HG03460 (cell line): ENCODE measurements around the gene ARID3A.

Experiments
- ATAC-seq: cut with Tn5 transposase; IDR thresholded peaks from one replicate; pipeline ENCODE4 v1.9.1; 2021; ENCODE audit not compliant: unreplicated experiment

ARID3A gene

DNA sequence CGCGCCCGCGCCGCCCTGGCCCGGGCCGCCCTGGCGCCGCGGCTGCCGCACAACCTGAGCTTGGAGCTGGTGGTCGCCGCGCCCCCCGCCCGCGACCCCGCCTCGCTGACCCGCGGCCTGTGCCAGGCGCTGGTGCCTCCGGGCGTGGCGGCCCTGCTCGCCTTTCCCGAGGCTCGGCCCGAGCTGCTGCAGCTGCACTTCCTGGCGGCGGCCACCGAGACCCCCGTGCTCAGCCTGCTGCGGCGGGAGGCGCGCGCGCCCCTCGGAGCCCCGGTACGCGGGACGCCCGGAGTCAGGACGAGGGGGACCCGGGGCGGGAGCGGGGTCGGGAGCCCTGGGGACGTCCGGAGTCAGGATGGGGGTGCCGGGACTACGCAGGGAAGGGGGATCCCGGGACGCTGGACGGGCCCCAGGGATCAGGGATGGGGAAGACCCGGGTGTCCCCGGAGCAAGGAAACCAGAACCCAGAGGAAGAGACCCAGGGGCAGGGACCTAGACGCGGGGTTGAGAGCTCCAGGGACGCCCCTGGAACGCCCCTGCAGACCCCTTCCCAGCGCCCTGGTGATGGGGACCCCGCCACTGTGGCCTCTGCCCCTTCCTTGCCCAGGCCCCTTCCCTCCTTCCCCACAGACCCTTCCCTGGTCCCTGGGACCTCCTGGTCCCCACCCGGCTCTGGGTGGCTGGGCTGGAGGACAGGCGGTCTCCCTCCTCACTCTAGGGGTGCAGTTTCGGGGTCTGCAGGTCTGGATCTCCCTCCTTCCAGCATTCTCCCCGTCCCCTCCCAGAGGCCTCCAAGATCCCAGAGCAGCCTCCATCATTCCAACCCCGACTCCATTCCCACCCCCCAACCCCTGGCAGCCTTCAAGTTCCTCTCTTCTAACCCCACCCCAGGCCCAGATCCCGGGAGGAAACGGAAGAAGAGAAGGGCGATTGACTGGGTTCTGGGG is 75.0 kb downstream of the ARID3A start:
- no peak for ATAC-seq

DNA sequence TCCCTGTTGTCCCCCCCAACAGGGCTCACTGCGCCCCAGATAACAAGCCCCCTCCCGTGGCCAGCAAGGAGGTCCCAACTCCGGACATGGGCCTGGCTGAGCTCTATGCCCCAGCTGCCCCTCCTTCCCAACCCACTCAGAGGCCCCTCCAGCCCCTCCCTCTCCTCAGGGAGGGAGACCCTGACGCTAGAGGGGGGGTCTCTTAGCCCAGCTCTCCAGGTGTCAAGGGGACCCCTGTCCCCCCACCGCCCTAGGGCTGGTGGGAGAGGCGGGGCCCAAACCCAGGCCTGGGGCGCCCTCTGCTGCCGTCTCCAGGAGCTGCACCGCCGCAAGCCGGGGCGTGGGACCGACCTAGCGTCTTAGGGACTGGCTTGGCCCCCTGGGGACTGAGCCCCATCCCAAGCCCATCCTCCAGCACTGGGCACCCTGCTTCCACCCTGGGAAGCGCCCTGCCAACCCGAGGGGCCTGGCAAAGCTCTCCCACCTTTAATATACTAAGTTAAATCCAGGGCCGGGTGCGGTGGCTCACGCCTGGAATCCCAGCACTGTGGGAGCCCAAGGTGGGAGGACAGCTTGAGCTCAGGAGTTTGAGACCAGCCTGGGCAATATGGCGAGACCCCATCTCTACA is 75.8 kb downstream of the ARID3A start:
- no peak for ATAC-seq

DNA sequence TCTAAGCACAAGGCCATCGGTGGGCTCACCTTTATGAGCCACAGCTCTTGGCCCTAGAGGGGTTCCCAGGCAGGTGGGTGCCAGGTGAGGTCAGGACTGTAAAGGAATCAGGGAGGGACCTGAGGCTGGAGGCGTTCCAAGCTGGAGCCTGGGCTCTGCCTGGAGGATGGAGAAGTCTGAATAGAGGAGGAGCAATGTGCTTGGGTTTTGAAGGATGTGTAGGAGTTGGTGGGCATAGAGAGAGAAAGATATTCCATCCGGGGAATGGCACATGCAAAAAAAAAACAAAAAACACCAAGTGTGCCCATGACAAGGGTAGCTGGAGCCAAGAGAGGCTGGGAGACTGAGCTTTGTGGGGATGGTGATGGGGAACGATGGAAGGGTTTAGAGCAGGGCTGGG is 76.8 kb downstream of the ARID3A start:
- ATAC-seq, result no peak

DNA sequence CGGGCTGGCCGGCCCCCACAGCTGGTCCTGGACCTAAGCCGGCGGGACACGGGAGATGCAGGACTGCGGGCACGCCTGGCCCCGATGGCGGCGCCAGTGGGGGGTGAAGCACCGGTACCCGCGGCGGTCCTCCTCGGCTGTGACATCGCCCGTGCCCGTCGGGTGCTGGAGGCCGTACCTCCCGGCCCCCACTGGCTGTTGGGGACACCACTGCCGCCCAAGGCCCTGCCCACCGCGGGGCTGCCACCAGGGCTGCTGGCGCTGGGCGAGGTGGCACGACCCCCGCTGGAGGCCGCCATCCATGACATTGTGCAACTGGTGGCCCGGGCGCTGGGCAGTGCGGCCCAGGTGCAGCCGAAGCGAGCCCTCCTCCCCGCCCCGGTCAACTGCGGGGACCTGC is 77.4 kb downstream of the ARID3A start:
- no peak for ATAC-seq

DNA sequence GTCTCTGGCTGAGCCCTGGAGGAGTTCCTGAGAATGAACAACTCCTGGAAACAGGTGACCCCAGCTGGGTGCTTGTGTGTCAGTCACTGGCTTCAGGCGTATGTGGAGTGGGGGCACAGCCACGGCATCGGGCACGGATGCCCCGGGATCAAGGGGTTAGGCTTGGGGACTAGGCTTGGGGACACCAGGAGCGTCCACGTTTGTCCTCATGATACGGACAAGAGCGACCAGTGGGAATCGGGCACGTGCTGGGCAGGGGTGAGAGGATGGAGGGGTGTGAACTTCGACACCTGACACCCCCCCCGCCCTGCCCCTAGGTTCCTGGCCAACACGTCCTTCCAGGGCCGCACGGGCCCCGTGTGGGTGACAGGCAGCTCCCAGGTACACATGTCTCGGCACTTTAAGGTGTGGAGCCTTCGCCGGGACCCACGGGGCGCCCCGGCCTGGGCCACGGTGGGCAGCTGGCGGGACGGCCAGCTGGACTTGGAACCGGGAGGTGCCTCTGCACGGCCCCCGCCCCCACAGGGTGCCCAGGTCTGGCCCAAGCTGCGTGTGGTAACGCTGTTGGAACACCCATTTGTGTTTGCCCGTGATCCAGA is 78.5 kb downstream of the ARID3A start:
- ATAC-seq, result no peak

DNA sequence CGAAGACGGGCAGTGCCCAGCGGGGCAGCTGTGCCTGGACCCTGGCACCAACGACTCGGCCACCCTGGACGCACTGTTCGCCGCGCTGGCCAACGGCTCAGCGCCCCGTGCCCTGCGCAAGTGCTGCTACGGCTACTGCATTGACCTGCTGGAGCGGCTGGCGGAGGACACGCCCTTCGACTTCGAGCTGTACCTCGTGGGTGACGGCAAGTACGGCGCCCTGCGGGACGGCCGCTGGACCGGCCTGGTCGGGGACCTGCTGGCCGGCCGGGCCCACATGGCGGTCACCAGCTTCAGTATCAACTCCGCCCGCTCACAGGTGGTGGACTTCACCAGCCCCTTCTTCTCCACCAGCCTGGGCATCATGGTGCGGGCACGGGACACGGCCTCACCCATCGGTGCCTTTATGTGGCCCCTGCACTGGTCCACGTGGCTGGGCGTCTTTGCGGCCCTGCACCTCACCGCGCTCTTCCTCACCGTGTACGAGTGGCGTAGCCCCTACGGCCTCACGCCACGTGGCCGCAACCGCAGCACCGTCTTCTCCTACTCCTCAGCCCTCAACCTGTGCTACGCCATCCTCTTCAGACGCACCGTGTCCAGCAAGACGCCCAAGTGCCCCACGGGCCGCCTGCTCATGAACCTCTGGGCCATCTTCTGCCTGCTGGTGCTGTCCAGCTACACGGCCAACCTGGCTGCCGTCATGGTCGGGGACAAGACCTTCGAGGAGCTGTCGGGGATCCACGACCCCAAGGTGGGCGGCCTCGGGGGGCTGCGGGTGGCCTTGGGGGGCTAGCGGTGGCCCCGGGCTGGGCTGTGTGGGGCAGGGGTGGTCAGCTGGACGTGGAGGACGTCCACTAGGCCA is 79.2 kb downstream of the ARID3A start:
- no peak for ATAC-seq

DNA sequence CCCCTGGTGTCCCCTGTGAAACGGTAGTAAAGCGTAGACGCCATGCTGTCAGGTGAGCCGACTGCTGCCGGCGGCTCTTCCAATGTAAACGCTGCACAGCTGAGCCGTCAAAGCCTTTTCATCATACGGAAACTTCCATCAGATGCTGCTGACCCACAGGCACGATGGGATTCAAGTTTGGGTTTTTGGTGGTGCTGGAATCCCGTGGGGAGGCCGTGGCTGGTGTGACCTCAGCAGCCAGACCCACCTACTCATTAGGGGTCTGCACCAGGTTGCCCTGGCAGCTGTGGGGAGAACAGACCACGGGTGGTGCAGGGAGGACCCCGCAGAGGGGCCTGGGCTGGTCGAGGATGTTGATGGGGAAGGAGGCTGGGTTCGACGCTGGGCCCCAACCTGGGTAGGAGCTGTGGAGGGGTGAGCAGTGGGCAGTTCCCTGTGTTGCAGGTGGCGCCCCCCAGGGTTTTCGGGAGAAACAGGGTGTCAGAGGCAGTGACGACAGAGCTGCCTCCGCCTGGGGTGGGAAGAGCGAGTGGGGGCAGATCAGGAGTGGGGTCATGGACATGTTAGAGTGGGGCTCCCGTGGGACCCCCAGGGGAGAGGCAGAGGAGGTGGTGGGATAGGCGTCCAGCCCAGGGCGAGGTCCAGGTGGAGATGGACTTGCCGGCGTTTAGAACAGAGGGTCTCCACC is 81.0 kb downstream of the ARID3A start:
- no peak for ATAC-seq

DNA sequence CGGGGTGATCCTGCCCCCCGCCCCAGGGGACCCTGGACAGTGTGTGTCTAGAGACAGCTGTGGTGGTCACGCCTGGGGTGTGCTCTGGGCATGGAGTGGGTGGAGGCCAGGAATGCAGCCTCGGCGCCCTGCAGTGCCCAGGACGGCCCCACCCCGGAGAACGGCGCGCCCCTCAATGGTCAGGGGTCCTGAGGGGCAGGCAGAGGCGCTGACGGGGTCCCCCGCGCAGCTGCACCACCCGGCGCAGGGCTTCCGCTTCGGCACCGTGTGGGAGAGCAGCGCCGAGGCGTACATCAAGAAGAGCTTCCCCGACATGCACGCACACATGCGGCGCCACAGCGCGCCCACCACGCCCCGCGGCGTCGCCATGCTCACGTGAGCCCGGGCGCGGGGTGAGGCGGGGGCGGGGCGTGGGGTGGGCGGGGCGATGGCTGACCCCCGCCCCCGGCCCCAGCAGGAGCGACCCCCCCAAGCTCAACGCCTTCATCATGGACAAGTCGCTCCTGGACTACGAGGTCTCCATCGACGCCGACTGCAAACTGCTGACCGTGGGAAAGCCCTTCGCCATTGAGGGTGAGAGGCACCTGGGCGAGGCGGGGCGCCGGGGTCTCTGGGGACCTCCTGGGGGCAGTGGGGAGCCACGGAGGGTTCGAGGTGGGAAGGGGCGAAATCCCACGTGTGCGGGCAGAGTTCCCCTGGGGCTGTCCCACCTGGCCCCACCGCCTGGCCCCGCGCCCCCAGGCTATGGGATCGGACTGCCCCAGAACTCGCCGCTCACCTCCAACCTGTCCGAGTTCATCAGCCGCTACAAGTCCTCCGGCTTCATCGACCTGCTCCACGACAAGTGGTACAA is 81.8 kb downstream of the ARID3A start:
- ATAC-seq, result no peak

DNA sequence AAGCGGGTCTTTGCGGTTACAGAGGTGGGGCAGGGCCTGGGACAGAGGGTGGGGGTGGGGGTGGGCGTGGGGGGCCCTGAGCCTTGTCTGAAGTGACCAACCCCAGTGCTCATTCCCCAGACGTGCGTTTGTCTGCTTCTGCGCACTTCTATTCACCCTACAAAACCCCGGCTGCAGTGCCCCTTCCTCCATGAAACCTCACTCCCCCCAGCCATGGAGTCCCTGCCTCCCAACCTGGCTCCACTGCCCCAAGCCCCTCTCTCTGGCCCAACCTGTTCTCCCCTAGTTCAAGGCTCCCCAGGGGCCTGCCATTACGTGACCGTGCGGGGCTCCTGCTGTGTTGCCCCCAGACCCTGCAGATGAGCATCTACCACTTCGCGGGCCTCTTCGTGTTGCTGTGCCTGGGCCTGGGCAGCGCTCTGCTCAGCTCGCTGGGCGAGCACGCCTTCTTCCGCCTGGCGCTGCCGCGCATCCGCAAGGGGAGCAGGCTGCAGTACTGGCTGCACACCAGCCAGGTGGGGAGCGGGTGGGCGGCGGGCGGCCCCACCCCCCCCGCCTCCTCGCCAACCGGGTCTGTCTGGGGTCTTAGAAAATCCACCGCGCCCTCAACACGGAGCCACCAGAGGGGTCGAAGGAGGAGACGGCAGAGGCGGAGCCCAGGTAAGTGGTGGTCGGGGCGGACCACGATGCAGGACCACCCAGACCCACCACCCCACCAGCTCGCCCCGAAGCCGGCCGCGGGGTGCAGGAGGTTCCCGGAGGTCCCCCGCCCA is 82.6 kb downstream of the ARID3A start:
- ATAC-seq, result no peak

DNA sequence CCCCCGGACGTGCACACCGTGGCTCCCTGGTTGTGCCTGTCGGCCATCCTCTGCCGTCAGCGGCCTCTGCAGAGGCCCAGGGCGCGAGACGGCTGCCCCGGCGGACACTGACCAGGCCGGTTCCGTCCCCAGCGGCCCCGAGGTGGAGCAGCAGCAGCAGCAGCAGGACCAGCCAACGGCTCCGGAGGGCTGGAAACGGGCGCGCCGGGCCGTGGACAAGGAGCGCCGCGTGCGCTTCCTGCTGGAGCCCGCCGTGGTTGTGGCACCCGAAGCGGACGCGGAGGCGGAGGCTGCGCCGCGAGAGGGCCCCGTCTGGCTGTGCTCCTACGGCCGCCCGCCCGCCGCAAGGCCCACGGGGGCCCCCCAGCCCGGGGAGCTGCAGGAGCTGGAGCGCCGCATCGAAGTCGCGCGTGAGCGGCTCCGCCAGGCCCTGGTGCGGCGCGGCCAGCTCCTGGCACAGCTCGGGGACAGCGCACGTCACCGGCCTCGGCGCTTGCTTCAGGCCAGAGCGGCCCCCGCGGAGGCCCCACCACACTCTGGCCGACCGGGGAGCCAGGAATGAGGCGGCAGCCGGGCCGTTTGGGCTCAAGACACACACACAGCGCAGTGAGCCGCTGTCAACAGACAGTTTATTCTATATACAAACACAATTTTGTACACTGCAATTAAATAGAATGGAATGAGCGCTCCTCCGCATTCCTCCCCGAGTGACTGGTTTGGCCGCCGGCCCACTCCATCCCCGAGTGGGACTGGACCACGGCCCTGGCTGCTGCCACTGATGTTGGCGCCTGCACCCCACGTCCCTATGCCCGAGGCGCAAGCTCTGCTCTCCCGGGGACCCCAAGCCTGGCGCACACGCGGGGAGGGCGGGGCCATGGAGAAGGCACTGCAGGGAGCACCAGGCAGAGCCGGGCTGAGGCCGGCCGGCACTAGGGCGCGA is 83.5 kb downstream of the ARID3A start:
- ATAC-seq, result no peak

DNA sequence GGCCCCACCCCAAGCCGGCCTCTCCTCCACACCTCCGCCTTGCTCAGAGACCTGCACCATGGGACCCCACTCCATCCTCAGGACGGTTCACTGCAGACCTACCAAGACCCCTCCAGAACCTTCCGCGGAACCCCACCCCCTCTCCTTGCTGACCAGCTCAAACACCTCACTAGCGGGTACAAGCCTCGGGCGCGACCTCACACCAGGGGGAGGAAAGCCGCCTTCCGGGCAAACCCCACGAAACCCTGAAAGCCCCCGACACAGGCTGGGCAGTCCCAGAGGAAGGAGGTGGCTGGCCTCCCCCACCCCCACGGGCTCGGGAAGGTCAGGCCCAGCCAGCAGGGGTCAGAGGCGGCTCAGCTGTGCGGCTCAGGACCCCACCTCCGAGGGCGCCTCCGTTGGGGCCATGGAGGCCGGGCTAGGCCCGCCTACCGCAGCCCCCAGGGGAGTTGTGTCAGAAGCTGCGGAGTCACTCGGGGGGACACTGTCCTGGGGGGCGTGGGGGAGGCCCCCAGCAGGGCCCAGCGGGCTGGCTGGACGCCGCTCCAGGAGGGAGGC is 84.2 kb downstream of the ARID3A start:
- ATAC-seq, result no peak

DNA sequence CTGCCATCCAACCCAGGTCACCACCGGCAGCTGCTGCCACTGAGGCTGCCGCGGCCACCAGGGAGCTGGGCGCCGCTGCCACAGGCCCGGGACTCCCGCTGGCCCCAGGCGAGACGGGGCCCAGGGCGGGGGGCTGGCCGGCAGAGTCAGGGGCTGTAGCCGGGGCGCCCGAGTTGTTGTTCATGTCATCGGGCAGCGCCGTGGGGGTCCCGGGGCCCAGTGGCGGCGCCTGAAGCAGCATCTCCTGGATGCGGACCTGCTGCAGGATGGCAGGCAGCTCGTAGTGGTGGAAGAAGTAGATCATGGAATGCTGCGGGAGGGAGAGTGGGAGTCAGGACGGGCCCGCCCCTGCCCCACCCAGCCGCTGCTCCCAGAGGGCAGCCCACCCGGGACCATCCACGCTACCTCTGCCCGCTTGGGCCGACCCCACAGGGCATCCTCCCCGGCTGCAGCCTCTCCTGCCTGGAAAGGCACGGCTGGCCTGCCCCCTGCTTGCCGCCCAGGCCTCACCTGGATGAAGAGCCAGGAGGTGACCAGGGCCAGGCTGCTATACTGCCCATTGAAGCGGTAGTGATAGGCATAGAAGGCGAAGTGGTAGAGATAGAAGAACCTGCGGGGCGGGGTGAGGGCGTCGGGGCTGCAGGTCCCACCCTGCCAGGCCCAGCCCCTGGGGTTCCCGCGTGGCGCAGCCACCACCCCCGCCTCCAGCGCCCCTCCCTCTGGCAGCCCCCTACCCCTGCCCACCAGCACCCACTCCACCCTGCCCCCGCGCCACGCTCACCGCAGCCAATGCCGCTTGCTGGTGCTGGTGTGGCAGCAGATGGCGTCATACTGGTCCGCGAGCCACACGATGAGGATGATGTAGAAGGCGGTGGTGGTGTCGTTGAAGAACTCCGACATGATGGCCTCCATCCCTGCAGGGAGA is 85.0 kb downstream of the ARID3A start:
- ATAC-seq, result no peak

DNA sequence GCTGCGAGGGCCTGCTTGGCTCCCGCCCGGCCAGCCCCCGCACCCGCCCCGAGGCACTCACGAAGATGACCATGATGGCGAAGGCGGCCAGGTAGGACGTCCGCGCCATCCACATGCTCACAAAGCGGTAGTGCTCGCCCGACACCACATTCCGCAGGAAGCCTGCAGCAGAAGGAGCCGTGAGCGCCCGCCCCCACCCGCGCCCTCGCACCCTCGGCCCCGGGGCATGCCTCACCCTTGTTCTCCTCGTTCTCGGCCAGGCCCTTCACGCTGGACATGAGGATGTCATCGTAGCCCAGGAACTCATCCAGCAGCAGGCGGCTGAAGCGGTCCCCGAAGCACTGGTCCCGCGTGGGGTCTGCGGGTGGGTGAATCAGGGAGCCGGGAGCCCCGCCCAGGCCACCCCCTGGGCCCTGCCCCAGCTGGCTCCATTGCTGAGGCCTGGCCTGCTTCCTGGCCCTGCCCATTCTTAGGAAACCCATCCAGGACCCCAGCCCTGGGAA is 86.0 kb downstream of the ARID3A start:
- ATAC-seq, result no peak

DNA sequence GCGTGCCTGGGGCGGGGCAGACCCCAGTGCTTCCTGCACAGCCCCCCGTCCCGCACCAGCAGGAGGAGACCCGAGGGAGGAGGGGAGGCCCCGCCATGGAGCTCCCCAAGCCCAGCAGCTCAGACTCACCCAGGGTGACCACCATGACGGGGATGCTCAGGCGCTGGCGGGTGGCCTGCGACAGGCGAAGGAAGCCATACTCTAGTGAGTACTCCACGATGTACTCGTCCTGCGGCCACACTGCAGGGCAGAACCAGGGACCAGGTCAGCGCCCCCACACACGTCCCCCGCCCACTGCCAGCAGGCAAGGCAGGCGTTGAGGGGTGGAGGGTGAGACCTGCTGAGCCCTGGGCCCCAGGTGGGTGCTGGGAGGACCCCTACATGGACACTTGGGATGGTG is 86.5 kb downstream of the ARID3A start:
- ATAC-seq, result no peak

DNA sequence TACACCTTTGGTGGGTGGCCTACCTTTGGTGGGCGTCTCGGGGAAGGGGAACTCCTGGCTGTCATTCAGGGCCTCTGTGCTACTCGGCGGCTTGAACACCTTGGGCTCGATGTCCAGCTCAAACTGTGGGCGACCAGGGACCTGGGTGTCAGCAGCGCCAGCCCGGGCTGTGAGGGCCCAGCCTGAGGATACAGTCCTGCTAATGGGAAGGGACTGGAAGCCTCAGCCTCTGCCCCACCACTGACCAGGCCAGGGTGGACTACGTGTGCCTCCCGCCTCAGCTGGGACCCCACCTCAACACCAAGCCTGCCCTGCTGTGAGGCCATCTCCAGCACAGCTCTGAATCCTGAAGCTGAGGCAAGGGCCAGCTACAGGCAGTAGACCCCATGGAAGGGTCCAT is 87.4 kb downstream of the ARID3A start:
- ATAC-seq, result no peak
